Gastrocnemius medialis (tissue), 4 donors: Measurements from ENCODE around the gene CAMSAP2.

ENCODE experiments used
- CTCF ChIP-seq, 5 experiments: fragments of 450-650 bp in 3 of 5; fragments of 200-600 bp in 2 of 5; sonication (generic) in 2 of 5; IDR thresholded peaks in 4 of 5; conservative IDR thresholded peaks in 1 of 5; 1 replicate in 4 of 5; 2 replicates in 1 of 5; pipeline ENCODE4 v1.5.1; 2016 to 2019; ENCODE audit warnings: antibody characterized with exemption in 5 of 5, mild to moderate bottlenecking in 3 of 5, moderate library complexity in 3 of 5
- POLR2A ChIP-seq, 2 donors: fragments of 450-650 bp; IDR thresholded peaks; one replicate each; pipeline ENCODE4 v1.6.1; 2017; ENCODE audit warnings: antibody characterized with exemption in 2 of 2, mild to moderate bottlenecking in 2 of 2, moderate library complexity in 2 of 2

DNA sequence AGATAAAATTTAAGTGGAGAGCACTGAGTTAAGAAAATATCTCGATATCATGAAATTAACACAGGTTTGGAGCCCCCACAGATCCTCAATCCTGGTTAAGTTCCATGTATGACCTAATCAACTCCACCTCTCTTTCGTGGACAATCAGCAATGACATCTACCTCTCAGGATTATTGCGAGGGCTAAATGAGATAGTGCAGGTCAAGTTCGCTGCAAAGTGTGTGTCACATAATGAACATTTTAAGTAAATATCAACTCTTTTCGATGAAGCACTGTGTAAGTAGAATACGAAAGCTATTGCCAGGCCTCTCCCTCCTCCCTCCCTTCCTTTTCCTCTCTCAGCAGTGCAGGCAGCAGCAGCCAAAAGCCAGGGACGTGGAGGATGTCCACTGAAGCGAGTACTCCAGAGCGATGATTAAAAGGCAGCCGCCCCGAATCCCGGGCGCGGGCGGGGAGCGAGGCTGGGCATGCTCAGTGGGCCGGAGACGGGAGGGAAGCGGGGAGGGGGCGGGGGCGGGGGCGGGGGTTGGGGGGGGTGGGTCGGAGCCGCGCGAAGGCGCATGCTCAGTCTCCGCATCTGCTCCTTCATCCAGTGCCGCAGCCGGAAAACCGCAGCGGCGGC is at the start of gene CAMSAP2:
- TF ChIP-seq CTCF (IDR thresholded peaks at IDR 0.05 in 4 of 5, conservative IDR thresholded peaks at IDR 0.05 in 1 of 5) (no peak), POLR2A (IDR thresholded peaks at IDR 0.05) (no peak)
